NT2/D1 (cell line): ENCODE measurements around the gene RPN2.

ENCODE experiments used
- SUZ12 ChIP-seq: IDR thresholded peaks from 2 replicates; pipeline ENCODE4 v1.6.1; 2011; ENCODE audit not compliant: insufficient read length, insufficient read depth; ENCODE audit errors: extremely low read depth
- YY1 ChIP-seq: IDR thresholded peaks from 2 replicates; pipeline ENCODE4 v1.6.1; 2011; ENCODE audit not compliant: insufficient read length, insufficient read depth
- ZNF274 ChIP-seq: IDR thresholded peaks from 2 replicates; pipeline ENCODE4 v1.6.1; 2011; ENCODE audit warnings: mild to moderate bottlenecking, low read depth, low read length

DNA sequence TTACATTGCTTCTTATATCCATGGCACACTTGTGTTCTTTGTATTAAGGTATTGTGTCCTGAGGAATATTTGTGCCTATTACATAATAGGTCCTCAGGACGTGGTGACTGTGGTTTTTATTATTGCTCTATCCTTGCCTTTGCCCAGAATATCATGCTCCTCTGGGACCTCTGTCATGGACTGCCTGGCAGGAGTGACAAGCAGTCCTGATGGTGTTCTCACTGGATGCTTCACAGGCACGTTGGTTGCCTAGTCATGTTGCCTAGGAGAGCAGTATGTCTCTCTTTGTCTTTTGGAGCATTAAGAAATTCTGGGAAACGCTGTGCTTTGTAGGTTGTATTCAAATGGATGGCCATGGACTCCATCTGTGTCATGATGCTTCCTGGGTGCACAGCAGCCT, 24.9 kb downstream of the RPN2 start:
- no peak for TF ChIP-seq ZNF274
- no peak for TF ChIP-seq YY1
- no peak for TF ChIP-seq SUZ12
